Right forelimb (tissue), 1 donor: ENCODE measurements around the gene ZNF286A.
"Not testable (repeated sequence)": the region's sequence is repeated elsewhere in the genome, so short reads cannot be mapped to it uniquely, and the experiment has no call there.

Source experiments
- DNase-seq: peaks from one replicate; pipeline ENCODE4 v3.0.0-alpha.2; 2018

Gene ZNF286A

DNA sequence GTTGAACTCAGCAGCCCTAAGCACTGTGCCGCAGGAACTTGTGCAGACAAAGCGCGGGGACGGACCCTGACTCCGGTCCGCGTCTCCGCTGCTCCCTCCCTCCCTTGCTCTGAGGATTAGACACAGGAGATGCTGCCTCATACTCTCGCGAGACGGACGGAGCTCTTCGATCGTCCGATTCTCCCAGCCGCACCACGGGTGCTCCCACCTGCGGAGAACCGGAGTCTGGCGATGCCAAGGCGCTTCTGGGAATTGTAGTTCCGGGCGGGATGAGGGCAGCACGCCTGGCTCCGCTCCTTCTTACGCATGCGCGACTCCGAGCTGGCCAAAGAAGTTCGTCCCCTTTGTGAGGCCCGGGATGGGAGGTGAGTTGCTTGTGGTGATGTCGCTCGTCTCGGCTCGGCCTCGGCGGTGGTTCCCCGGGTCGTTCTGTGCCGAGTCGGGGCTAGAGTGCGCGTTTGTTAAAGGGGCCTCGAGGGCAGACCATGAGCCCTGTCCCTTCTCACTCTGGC is at the start of gene ZNF286A:
Gene ZNF286A (plus strand): TSS at position 340 of the 512 bp plus-strand sequence. CDS start 578 bp downstream, outside the sequence.
- peak; percentile 99 for DNase-seq

DNA sequence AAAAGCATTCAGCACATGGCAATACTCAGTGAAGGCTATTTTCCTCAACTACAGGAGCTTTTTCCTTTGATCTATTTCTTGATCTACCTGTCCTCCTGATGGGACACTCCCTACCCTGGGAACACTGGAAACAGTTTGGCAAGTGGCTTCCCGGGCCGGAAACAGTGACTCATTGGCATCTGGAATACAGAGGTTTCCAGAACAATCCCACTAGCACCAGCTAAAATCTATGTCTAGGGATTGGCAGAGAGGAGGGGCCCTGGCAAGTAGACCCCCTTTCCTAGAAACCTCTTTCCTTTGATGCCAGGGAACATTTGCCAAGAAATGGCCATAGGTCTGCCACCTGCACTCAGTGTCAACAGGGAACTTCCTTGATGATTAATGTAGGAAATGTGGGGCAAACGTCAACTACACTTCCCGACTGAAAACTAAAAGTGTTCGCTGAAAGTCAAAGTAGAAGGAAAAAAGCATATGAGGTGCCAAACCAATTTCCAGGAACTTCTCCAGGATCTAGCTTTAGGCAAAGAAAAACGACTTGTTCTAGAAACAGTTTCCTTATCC is 49.6 kb upstream of the ZNF286A start:
- peak; percentile 65 for DNase-seq

DNA sequence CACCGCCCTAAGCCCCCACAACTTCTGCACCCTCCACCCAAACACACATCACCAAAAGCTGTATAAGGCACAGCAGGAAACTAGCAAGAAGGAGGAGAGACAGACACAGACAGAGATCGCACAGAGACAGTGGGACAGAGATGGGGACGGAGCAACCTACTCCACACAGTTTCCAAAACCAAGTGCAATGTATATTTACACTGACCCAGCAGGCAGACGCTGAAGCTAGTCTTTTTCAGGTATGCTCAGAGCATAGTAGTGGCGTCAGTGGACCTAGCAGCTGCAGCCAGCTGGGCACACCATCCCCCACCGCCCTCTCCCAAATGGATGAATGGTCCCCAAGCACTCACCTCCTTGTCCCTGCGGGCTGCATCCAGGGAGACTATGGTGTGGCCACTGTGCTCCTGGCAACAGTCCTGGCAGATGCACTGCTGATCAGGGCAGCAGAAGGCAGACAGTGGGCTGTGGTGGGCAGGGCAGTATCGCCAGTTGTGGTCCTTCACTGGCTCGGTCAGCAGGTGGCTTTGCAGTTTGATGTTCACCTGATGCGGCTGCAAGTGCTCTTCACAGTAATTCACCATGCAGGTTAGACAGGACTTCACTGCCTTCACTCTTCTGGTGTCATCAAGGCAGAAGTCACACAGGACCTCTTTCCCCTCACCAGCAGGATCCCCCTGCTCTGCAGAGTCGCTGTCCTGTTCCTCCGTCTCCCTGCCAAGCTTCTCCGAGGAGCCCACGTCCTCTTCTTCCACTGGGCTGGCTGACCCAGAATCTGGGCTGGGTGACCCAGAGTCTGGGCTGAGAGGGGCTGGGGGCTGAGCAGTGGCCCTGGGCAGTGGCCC is 48.6 kb upstream of the ZNF286A start:
- DNase-seq = no peak

DNA sequence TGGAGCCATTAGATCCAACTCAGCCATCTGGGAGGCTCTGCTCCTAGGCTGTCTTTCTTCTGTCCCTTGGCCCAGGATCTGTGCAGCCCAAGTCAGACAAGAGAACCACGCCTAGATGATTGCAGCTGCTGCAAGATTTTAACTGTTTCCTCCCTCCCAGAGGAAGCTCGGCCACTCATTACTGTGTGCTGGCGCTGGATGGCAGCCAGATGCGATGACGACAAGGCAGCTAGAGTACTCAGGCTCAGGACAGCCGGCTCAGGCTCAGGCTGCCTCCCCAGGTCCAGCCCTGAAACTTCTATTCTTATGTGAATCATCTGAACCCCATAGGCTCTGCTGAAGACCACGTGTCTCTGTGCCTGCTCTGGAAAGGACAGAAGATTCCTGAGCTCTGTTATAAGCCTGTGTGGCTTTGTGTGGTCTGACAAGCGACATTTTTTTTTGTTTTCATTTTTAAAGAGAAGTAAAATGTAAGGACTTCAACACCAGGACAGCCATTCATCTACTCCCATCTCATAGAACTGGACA is 47.9 kb upstream of the ZNF286A start:
- DNase-seq = peak; percentile 91

DNA sequence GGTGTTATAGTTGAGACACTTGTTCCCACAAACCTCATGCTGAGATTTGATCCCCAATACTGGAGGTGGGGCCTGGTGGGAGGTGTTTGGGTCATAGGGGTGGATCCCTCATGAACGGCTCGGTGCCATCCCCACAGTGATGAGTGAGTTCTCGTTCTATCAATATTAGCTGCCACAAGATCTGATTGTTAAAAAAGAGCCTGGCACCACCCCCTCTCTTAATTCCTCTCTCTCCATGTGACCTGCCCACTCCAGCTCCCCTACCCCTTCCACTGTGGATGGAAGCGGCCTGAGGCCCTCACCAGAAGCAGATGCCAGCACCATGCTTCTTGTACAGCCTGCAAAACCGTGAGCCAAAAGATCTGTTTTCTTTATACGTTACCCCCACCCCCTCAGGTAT is 46.6 kb upstream of the ZNF286A start:
- DNase-seq = no peak

DNA sequence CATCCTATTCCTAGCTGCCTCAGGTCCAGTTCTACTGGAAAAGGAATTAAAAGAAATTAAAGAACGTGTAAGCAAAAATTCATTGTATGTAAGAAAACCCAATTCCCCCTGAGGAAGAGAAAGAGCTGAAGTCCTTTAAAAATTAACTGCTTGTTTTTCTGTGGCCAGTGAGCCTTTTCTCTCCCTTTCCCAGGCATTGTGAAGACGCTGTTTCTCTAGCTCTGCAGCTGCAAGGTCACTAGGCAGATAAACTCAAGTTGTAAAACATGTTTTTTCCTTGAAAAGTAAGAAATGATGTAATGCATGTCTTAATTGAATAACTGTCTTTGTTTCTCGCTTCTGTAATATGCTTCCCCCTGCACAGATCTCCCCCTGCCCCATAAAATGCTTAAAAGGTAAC is 45.2 kb upstream of the ZNF286A start:
- DNase-seq = not testable (repeated sequence)

DNA sequence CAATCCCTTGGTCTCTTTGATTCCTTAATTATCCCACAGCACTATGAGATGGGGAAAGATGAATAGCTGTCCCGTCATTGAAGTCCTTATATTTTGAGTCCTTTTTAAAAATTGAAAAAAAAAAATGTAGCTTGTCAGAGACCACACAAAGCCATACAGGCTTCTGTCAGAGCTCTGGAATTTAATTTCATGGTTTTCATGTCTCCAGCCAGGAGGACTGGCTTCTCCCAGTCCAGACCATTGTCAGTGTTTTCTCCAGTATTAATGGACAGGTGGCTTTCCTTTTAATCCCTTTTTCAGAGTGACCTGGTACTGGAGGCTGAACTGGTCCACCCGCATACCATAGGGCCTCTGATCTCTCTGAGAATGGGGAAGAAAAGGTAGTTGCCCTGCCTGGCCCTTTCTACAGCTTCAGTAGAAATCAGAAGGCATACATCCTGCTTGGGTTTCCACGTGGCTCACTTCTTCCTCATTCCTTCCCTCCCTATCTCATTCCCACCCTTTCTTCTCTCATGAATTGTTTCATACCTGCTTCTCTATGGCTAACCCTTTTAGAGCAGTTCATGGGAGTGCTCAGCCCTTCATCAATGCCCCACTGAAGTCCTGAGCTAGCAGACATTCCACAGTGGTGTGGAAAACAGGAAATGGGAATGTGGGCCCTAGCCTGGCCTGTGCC is 44.5 kb upstream of the ZNF286A start:
- DNase-seq = no peak

DNA sequence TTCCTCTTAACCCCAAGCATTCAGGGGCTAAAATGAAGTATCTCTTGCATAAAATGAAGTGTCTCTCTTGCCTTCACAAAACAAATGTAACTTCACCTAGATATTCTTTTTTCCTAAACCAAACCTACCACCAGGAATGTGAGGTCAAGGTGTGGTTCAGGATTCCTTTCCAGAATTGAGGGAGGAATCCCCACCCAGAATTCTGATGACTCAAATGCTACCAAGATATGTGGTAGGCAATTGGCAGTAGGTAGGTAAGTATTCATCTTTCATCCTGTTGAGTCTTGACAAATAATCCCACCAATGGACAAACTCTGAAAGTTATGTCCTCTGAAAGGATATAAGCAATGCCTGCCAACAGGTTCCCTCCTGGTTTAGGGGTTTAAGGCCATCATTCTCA is 41.7 kb upstream of the ZNF286A start:
- no peak for DNase-seq

DNA sequence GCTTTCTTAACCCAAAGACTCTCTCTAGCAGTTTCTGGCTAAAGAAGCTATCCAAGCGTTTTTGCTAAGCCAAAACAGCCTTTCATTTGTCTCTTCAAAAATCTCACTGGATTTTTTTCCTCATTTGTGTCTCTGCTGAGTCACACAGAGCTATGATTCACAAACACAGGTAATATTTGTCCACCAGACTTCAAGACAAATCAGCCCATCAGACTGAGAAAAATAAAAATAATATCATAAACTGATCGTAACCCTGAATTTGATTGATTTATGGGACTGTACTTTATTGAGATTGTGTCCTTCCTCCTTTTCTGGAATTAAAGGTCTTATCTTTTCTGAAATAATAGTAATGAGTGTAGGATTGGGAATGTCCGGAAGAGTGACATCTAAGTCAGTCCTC is 41.3 kb upstream of the ZNF286A start:
- DNase-seq = no peak

DNA sequence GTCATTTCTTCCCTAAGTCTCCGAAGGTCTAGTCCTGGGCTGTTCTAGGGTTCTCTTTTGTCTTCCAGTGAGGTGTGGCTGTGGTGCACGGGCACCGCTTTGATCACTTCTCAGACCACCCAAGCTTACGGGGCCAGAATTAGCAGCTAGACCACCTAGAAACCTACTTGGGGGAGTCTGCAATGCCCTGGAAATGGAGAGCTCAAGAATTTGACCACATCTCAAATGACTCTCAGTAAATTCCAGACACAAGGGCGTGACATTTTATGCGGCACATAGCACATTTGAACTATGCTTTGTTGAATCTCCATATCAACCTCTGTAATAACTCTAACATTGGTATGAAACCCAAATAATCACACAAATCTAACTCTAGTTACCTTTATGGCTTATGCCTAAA is 40.3 kb upstream of the ZNF286A start:
- no peak for DNase-seq

DNA sequence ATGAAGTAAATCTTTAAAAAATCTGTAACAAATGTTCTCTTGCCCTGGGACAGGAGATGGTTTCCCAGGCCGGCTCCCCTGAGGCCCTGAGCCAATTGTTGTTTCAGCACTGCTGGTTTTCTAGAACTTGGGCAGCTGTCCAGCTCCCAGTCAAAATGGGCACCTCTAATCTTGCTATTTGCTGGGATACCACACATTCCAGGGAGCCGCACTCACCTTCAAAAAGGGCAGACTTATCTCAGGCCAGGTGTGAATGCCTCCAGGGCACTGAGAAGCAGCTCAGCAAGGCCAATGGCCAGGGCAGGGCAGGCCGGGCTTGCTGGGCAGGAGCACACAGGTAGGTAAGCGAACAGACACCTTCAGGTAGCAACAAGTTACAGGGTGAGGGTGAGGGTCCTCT is 39.9 kb upstream of the ZNF286A start:
- no peak for DNase-seq

DNA sequence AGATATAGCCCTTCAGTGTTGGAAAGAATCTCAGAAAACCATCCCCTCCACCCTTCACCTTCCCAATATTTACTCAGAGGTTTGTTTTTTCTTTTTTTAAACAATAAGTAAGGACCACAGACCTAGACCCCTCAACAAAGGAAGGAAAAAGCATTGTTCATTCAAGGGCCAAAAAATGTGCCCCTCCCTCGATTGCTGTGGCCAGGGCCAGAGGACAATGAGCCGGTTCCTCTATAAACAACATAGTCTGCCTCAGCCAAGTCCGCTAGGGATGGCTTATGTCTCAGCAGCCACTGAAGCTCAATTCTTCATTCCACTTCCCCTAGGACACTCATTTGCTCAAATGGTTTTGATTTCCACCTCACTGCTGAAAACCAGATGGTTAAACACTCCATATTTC is 39.5 kb upstream of the ZNF286A start:
- DNase-seq = no peak

DNA sequence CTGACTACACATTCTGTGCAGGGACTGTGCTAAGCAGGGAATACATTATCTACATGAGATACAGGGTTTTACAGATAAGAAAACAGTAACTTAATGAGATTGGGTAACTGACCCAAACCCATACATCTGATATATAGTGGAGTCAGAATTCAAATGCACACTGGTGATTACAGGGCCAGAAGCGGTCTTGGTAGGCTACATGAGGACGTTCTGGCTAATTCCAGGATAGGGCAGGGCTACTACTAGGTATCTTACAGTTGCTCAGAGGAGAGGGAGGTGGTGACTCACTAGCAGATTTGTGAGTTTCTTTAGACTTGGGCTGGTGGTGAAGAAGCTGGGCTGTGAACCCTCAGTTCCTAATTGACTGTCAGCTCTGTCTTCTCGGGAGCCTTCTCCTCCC is 36.9 kb upstream of the ZNF286A start:
- no peak for DNase-seq

DNA sequence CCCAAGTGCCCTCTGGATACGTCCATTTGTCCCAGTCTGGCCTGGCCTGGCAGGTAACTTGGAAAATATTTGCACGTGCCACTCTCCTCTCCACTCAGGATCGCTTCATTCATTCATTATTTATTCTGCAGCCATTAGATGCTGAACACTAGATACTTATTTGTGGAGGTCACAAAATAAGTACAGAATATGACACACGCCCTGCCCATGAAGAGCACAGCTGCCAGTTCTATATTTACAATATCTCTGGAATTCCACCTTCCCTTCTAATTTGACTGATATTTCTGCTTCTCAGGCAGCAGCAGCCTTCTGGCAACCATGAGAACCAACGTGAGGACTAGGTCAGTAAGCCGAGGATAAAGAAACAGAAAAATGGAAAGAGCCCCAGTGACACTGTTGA is 36.4 kb upstream of the ZNF286A start:
- no peak for DNase-seq

DNA sequence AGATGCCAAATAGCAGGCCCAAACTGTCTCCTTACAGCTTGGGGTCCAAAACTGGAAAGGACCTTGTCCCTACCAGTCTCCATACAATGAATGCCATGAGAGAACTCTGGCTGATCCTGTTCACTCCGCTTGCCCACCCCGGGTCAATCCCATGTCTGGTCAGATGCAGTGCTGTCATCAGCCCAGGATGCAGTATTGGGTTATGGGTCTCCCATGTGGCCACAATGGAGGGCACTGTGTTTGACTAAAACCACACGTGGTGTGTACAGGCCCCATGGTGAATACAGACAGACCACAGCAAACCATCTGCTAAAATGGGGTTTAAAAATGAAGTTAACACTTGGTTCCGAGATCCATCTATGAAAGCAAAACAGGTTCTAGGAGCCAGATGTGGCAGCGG is 35.9 kb upstream of the ZNF286A start:
- no peak for DNase-seq

DNA sequence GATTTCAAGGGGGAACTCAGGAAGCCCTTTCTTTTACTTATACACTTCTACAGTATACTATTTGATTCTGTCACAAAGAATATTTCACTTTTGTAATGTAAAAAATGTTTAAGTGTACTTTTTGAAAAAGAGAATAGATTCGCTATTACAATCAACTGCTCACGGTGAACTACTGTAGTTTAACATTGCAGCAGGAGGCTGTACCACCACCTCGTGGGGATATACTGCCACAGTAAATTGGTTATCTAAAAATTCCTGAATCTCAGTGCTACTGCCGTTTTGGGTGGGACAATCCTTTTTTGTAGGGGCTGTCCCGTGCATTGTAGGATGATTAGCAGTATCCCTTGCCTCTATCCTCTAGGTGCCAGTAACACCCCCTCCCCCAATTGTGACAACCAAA is 30.0 kb upstream of the ZNF286A start:
- DNase-seq = not testable (repeated sequence)

DNA sequence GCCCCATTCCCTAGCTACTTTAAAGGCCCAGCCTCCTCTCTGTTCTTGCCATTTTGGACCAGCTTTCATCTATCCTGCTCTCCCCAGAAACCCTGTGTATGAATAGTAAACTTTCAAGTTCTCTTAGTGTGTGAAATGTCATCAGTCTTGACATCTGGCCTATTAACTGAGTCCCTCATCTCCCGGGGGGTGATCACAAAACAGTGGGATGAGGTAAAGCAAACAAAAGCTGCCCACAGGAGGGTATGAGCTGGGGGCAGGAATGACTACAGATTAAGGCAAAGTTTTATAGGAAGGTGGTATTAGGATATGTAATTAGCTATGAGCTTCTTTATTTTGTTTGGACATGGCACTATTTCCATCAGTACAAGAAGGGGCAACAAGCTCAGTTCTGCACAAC is 24.9 kb upstream of the ZNF286A start:
- not testable (repeated sequence) for DNase-seq

DNA sequence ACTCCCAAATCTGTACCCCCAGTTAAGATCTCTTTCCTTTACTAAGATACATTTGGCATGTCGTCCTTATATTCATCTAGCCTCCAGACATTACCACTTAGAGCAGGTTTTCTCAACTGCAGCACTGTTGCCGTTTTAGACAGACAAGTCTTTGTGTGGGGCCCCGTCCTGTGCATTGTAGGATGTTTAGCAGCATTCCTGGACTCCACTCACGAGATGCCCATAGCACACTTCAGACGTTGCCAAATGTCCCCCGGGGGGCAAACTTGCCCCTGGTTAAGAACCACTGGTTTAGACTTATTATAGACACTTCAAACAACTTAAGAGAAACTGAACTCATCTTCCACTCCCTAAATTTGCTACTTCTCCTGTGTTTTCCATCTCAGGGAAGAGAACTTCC is 23.6 kb upstream of the ZNF286A start:
- DNase-seq = not testable (repeated sequence)

DNA sequence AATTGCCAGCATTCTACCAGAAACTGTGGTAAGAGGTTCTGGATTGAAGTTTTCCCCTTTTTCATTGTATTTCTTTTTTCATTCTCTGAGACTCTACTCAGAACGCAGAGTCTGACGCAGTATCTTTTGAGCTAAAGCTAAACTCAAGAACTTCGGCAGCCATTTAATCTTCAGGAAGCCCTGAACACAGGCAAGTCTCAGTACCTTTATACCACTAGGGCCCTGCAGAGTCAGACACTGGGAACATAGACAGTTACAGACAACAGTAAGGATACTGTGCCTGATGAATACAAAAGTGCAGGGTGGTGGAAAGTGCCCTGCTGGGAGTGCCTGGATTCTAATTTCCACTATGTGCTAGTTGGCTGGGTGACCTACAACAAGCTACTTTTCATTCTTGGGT is 16.4 kb upstream of the ZNF286A start:
- not testable (repeated sequence) for DNase-seq

DNA sequence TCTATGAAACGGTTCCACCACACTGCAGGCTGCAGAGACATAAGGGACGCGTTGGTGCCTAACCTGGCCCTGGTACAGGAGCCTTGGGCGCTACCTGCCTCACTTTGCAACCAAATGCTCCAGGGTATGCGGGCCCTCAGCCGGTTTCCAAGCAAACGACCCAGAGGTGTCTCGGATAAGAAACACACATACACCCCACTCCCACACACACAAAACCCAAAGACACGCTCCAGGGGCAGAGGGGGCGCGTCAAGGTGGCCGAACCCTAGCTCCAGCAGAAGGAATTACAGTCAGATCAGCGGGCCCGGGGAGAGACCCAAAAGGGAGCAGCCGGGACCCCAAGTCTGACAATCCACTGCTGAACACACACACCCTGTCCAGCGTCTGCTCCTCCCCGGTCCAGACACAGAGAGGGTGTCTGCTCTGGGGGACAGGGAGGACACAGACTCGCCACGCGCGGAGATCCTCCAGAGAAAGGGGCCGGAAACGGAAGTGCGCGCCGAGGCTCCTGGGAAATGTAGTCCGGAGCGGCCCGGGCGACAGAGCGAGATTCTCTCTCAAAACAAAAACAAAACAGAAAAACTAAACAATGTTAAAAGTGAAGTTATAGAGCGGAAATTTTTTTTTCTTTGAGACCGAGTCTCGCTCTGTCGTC is 15.6 kb upstream of the ZNF286A start, which contains the start of gene TRIM16:
Gene TRIM16 (minus strand): TSS at position 488 of the 655 bp plus-strand sequence. CDS start 32,702 bp downstream, outside the sequence.
- DNase-seq = peak; percentile 91

DNA sequence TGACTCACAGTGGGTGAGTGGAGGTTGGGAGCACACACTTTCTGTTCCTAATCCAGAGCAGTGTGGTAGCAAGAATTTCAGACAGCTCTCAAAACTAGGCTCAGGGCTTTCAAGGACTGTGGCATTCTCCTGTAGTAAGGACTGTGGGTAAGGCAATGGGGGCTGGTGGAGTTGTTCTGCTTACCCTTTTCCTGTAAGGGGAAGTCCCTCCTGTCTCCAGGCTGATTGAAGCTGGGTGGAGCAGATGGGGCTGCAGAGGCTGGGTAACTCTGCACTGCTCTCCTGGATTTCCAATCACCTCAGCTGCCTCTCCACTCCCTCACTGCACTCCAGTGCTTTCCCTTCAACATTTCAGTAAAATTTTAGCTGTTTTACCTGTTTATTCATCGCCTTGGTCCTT is 12.1 kb upstream of the ZNF286A start:
- DNase-seq = not testable (repeated sequence)

DNA sequence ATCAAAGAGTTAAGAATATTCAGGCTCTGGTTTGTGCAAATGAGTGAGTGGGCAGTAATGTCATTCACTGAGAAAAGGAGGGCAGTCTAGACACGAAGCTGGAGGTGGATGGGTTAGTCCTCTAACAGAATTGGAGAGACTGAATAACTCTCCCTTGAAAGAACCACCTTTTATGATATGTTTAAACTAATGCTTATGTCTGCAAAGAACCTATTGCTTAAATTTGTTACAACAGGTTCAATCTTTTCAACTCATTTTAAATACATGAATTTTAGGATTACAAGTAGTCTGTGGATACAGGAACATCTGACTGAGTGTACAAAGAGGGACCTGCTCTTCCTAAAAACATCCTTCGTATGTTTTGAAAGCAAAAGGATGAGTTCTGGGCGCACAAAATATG is 585 bp upstream of the ZNF286A start:
- DNase-seq = not testable (repeated sequence)

DNA sequence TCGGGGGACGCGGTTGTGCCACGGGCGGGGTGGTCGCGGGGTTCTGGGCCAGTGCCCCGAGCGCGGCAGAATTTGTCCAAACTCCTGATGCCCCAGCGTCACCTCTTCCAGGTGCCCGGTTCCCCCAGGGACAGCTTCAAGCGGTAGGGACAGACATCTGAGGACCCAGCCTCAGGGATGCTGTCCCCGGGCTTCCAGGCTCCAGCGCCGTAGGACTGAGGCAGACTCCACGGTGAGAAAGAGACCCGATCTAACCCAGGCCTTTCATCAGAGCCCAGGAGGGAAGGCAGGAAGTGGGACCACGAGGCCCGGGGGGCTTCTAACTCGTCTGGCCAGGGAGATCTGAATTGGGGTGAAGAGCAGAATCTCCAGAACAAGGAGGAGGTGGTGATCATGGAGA is 385 bp downstream of the ZNF286A start:
- DNase-seq = not testable (repeated sequence)
